GM23338 (cell line): ENCODE results near the gene TRDMT1. TPM values are rescaled to one million over a fixed set of nuclear protein-coding genes. Genes with fewer than 3 reads are reported as not detected.

ENCODE experiments used
- ATAC-seq: fragments of 200-7000 bp; cut with Tn5 transposase; 3 replicates; pipeline ENCODE4 v1.9.1; 2020
- DNase-seq: peaks from one replicate; pipeline ENCODE4 v3.0.0-alpha.2; 2015; ENCODE audit warnings: low spot score
- H2AFZ ChIP-seq: fragments of 200-600 bp; sonication (generic); 2 replicates; pipeline ENCODE4 v1.8.0; 2016; ENCODE audit warnings: antibody characterized with exemption, mild to moderate bottlenecking, moderate library complexity
- H3F3A ChIP-seq: fragments of 200-600 bp; sonication (generic); replicated peaks from 2 replicates; pipeline ENCODE4 v1.8.0; 2017; ENCODE audit warnings: antibody characterized with exemption, mixed run types, low read depth
- H3K27ac ChIP-seq: fragments of 200-600 bp; sonication (generic); 2 replicates; pipeline ENCODE4 v1.6.1; 2016; ENCODE audit warnings: low read depth
- H3K27me3 ChIP-seq: fragments of 200-600 bp; sonication (generic); 2 replicates; pipeline ENCODE4 v1.8.0; 2016; ENCODE audit warnings: mild to moderate bottlenecking, mixed run types, moderate library complexity; ENCODE audit not compliant: insufficient read depth
- H3K36me3 ChIP-seq: fragments of 200-600 bp; sonication (generic); 2 replicates; pipeline ENCODE4 v1.8.0; 2016; ENCODE audit warnings: mild to moderate bottlenecking; ENCODE audit not compliant: insufficient read depth
- H3K4me1 ChIP-seq: fragments of 200-600 bp; sonication (generic); 2 replicates; pipeline ENCODE4 v1.8.0; 2016; ENCODE audit warnings: mild to moderate bottlenecking, moderate library complexity; ENCODE audit not compliant: insufficient read depth
- H3K4me2 ChIP-seq: fragments of 200-600 bp; sonication (generic); 2 replicates; pipeline ENCODE4 v1.7.1; 2017; ENCODE audit warnings: mixed run types
- H3K4me3 ChIP-seq: fragments of 200-600 bp; sonication (generic); 2 replicates; pipeline ENCODE4 v1.6.1; 2016; ENCODE audit warnings: mixed run types
- H3K79me2 ChIP-seq: fragments of 200-600 bp; sonication (generic); replicated peaks from 2 replicates; pipeline ENCODE4 v1.8.0; 2017; ENCODE audit warnings: mild to moderate bottlenecking; ENCODE audit not compliant: insufficient read depth
- H3K9me2 ChIP-seq: fragments of 200-600 bp; sonication (generic); 2 replicates; pipeline ENCODE4 v1.8.0; 2017; ENCODE audit not compliant: insufficient read depth
- H4K20me1 ChIP-seq: fragments of 200-600 bp; sonication (generic); replicated peaks from 2 replicates; pipeline ENCODE4 v1.8.0; 2017; ENCODE audit warnings: mild to moderate bottlenecking; ENCODE audit not compliant: insufficient read depth
- H3K27ac Mint-ChIP-seq: 2 replicates; pipeline ENCODE4 v1.8.0; 2020; ENCODE audit warnings: inconsistent platforms, mild to moderate bottlenecking, moderate library complexity, mixed read lengths
- H3K27me3 Mint-ChIP-seq: 3 replicates; pipeline ENCODE4 v1.8.0; 2022; ENCODE audit warnings: low read depth, mild to moderate bottlenecking, moderate library complexity, mixed read lengths, inconsistent platforms; ENCODE audit not compliant: insufficient read depth, poor library complexity
- H3K36me3 Mint-ChIP-seq: 3 replicates; pipeline ENCODE4 v1.8.0; 2021; ENCODE audit warnings: low read depth, mild to moderate bottlenecking, inconsistent platforms, moderate library complexity, mixed read lengths
- H3K4me1 Mint-ChIP-seq: 3 replicates; pipeline ENCODE4 v1.8.0; 2020; ENCODE audit warnings: mild to moderate bottlenecking, inconsistent platforms, mixed read lengths
- H3K4me3 Mint-ChIP-seq: 3 replicates; pipeline ENCODE4 v1.8.0; 2021; ENCODE audit warnings: moderate library complexity, mild to moderate bottlenecking, inconsistent platforms, mixed read lengths
- H3K9me3 Mint-ChIP-seq: 3 replicates; pipeline ENCODE4 v1.8.0; 2020; ENCODE audit warnings: moderate library complexity, mild to moderate bottlenecking, inconsistent platforms, mixed read lengths
- CREB1 ChIP-seq: fragments of 250-450 bp; sonication (Bioruptor Pico); IDR thresholded peaks from 2 replicates; pipeline ENCODE4 v1.5.0; 2020; ENCODE audit warnings: low read depth, mild to moderate bottlenecking, moderate library complexity
- NANOG ChIP-seq: IDR thresholded peaks from 2 replicates; pipeline ENCODE4 v1.6.1; 2016; ENCODE audit warnings: antibody characterized with exemption, borderline replicate concordance
- POLR2AphosphoS5 ChIP-seq: IDR thresholded peaks from 2 replicates; pipeline ENCODE4 v1.6.1; 2016; ENCODE audit warnings: antibody characterized with exemption, low read depth
- ZNF114 ChIP-seq: fragments of 250-450 bp; sonication (Bioruptor Pico); IDR thresholded peaks from 2 replicates; pipeline ENCODE4 v1.5.0; 2020; ENCODE audit warnings: mild to moderate bottlenecking, moderate library complexity
- ZNF331 ChIP-seq: fragments of 250-450 bp; sonication (Bioruptor Pico); IDR thresholded peaks from 2 replicates; pipeline ENCODE4 v1.5.0; 2020; ENCODE audit warnings: low read depth, mild to moderate bottlenecking, moderate library complexity
- polyA plus RNA-seq: library from polyadenylated mRNA; unstranded; fragments of >200 nt; fragmentation: Nextera tagmentation; extraction: Ambion mirVana; gene quantifications from 2 replicates; pipeline ENCODE4 v1.2.1, GENCODE V29; 2016
- total RNA-seq: library from RNA; depleted of rRNA; stranded (reverse); fragments of >200 nt; shearing (Covaris generic); gene quantifications from 2 replicates; pipeline ENCODE4 v1.2.3, GENCODE V29; 2014
- TF ChIP-seq, protein P1 (sequence below): fragments of 250-450 bp; sonication (Bioruptor Pico); IDR thresholded peaks from 2 replicates; pipeline ENCODE4 v1.5.0; 2020; ENCODE audit warnings: mild to moderate bottlenecking, moderate library complexity
- TF ChIP-seq, protein P2 (sequence below), 2 experiments: fragments of 200-600 bp in 1 of 2; sonication (generic) in 1 of 2; conservative IDR thresholded peaks; 2 replicates each; pipeline versions ENCODE4 v1.5.1 to v1.6.1; 2016 to 2017; ENCODE audit warnings: antibody characterized with exemption in 2 of 2, low read depth in 2 of 2, mild to moderate bottlenecking in 2 of 2, moderate library complexity in 1 of 2
- TF ChIP-seq, protein P3 (sequence below): IDR thresholded peaks from one replicate; pipeline ENCODE4 v1.6.1; 2018; ENCODE audit warnings: antibody characterized with exemption; ENCODE audit not compliant: unreplicated experiment

The TRDMT1 gene
- total and polyA plus RNA-seq, 2 experiments from 2014 or later, result 16.0 to 37.7 TPM

DNA sequence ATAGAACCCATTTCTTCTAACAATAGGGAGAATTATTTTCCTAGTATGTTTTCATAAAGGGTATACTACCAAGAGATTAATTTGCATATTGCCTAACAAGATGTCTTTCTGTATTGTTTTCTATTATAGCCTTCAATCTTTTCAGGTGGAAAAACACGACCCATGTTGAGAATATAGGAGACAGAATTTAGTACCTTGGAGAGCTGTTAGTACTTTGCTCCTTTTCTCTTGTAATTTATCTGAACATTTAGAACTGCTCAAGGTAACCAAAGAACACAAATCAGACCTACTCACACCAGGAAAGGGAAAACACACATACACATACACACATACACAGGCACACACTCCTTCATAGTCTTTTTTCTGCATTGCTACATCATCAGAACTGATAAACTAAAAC lies 7.8 kb upstream of the TRDMT1 start:
- Histone ChIP-seq H3F3A (no peaks in the 10 kb centered on the region), H2AFZ (no peak overlapping the region), H3K9me2 (no peaks in the 10 kb centered on the region), H3K79me2 (no peaks in the 10 kb centered on the region), H4K20me1 (no peaks in the 10 kb centered on the region), H3K4me2 (no peak overlapping the region), H3K36me3 (no peaks in the 10 kb centered on the region), H3K27ac (no peak overlapping the region), H3K27me3 (no peaks in the 10 kb centered on the region), H3K4me1 (no peaks in the 10 kb centered on the region), H3K4me3 (no peak overlapping the region)
- no peak for TF ChIP-seq NANOG
- TF ChIP-seq, protein P1, sequence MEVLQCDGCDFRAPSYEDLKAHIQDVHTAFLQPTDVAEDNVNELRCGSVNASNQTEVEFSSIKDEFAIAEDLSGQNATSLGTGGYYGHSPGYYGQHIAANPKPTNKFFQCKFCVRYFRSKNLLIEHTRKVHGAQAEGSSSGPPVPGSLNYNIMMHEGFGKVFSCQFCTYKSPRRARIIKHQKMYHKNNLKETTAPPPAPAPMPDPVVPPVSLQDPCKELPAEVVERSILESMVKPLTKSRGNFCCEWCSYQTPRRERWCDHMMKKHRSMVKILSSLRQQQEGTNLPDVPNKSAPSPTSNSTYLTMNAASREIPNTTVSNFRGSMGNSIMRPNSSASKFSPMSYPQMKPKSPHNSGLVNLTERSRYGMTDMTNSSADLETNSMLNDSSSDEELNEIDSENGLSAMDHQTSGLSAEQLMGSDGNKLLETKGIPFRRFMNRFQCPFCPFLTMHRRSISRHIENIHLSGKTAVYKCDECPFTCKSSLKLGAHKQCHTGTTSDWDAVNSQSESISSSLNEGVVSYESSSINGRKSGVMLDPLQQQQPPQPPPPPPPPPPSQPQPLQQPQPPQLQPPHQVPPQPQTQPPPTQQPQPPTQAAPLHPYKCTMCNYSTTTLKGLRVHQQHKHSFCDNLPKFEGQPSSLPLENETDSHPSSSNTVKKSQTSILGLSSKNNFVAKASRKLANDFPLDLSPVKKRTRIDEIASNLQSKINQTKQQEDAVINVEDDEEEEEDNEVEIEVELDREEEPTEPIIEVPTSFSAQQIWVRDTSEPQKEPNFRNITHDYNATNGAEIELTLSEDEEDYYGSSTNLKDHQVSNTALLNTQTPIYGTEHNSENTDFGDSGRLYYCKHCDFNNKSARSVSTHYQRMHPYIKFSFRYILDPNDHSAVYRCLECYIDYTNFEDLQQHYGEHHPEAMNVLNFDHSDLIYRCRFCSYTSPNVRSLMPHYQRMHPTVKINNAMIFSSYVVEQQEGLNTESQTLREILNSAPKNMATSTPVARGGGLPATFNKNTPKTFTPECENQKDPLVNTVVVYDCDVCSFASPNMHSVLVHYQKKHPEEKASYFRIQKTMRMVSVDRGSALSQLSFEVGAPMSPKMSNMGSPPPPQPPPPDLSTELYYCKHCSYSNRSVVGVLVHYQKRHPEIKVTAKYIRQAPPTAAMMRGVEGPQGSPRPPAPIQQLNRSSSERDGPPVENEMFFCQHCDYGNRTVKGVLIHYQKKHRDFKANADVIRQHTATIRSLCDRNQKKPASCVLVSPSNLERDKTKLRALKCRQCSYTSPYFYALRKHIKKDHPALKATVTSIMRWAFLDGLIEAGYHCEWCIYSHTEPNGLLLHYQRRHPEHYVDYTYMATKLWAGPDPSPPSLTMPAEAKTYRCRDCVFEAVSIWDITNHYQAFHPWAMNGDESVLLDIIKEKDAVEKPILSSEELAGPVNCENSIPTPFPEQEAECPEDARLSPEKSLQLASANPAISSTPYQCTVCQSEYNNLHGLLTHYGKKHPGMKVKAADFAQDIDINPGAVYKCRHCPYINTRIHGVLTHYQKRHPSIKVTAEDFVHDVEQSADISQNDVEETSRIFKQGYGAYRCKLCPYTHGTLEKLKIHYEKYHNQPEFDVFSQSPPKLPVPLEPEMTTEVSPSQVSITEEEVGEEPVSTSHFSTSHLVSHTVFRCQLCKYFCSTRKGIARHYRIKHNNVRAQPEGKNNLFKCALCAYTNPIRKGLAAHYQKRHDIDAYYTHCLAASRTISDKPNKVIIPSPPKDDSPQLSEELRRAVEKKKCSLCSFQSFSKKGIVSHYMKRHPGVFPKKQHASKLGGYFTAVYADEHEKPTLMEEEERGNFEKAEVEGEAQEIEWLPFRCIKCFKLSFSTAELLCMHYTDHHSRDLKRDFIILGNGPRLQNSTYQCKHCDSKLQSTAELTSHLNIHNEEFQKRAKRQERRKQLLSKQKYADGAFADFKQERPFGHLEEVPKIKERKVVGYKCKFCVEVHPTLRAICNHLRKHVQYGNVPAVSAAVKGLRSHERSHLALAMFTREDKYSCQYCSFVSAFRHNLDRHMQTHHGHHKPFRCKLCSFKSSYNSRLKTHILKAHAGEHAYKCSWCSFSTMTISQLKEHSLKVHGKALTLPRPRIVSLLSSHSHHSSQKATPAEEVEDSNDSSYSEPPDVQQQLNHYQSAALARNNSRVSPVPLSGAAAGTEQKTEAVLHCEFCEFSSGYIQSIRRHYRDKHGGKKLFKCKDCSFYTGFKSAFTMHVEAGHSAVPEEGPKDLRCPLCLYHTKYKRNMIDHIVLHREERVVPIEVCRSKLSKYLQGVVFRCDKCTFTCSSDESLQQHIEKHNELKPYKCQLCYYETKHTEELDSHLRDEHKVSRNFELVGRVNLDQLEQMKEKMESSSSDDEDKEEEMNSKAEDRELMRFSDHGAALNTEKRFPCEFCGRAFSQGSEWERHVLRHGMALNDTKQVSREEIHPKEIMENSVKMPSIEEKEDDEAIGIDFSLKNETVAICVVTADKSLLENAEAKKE (CRISPR knock-in tag), result no peak
- no peak for TF ChIP-seq CREB1 (CRISPR knock-in tag)
- TF ChIP-seq ZNF331 (CRISPR knock-in tag), result no peak
- TF ChIP-seq POLR2AphosphoS5, result no peak
- TF ChIP-seq, protein P2, sequence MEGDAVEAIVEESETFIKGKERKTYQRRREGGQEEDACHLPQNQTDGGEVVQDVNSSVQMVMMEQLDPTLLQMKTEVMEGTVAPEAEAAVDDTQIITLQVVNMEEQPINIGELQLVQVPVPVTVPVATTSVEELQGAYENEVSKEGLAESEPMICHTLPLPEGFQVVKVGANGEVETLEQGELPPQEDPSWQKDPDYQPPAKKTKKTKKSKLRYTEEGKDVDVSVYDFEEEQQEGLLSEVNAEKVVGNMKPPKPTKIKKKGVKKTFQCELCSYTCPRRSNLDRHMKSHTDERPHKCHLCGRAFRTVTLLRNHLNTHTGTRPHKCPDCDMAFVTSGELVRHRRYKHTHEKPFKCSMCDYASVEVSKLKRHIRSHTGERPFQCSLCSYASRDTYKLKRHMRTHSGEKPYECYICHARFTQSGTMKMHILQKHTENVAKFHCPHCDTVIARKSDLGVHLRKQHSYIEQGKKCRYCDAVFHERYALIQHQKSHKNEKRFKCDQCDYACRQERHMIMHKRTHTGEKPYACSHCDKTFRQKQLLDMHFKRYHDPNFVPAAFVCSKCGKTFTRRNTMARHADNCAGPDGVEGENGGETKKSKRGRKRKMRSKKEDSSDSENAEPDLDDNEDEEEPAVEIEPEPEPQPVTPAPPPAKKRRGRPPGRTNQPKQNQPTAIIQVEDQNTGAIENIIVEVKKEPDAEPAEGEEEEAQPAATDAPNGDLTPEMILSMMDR (conservative IDR thresholded peaks at IDR 0.05; ENCODE audit: low read depth in 2 of 2), result no peak
- TF ChIP-seq, protein P3, sequence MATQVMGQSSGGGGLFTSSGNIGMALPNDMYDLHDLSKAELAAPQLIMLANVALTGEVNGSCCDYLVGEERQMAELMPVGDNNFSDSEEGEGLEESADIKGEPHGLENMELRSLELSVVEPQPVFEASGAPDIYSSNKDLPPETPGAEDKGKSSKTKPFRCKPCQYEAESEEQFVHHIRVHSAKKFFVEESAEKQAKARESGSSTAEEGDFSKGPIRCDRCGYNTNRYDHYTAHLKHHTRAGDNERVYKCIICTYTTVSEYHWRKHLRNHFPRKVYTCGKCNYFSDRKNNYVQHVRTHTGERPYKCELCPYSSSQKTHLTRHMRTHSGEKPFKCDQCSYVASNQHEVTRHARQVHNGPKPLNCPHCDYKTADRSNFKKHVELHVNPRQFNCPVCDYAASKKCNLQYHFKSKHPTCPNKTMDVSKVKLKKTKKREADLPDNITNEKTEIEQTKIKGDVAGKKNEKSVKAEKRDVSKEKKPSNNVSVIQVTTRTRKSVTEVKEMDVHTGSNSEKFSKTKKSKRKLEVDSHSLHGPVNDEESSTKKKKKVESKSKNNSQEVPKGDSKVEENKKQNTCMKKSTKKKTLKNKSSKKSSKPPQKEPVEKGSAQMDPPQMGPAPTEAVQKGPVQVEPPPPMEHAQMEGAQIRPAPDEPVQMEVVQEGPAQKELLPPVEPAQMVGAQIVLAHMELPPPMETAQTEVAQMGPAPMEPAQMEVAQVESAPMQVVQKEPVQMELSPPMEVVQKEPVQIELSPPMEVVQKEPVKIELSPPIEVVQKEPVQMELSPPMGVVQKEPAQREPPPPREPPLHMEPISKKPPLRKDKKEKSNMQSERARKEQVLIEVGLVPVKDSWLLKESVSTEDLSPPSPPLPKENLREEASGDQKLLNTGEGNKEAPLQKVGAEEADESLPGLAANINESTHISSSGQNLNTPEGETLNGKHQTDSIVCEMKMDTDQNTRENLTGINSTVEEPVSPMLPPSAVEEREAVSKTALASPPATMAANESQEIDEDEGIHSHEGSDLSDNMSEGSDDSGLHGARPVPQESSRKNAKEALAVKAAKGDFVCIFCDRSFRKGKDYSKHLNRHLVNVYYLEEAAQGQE, result no peak
- no peak for TF ChIP-seq ZNF114 (CRISPR knock-in tag)
- Mint-ChIP-seq H3K4me1 (peaks cover 28% of the 10 kb centered on the region), H3K27me3 (peaks cover 3% of the 10 kb centered on the region), H3K36me3 (no peaks in the 10 kb centered on the region), H3K27ac (peak overlapping the region; percentile 15), H3K4me3 (no peak overlapping the region), H3K9me3 (no peaks in the 10 kb centered on the region; the same call in 2 of the 3 replicates)
- DNase-seq, result no peak
- no peak for ATAC-seq
